OCI-LY1 (cell line): ENCODE data around the gene LSM14A.

Source experiments
- EZH2 ChIP-seq: fragments of 200-600 bp; sonication (generic), shearing (Covaris generic); IDR thresholded peaks from 2 replicates; pipeline ENCODE4 v1.8.0; 2017; ENCODE audit warnings: borderline replicate concordance, mixed run types, mild to moderate bottlenecking, antibody characterized with exemption, low read length, moderate library complexity, mixed read lengths
- TF ChIP-seq, protein P1 (sequence below): fragments of 200-600 bp; sonication (generic), shearing (Covaris generic); IDR thresholded peaks from 2 replicates; pipeline ENCODE4 v1.5.1; 2017; ENCODE audit warnings: mild to moderate bottlenecking, antibody characterized with exemption, low read length, moderate library complexity, mixed read lengths

DNA sequence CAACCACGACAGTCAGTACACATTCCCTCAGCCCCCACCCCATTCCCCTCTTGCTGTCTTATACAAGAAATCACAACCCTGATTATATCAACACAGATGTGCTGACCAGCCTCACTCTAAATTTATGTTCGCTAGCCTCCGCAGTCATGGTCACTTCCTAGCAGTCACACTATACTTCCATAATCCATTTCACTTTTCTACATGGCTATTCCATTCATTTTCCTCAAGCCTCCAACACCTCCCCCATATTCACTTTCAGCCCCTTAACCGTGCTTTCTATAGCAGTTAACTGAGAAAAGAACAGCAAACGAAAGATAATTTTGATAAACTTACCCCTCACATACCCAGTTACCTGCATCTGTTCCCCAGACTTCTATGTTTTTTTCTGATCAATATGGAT lies 8.4 kb downstream of the LSM14A start:
- TF ChIP-seq, protein P1, sequence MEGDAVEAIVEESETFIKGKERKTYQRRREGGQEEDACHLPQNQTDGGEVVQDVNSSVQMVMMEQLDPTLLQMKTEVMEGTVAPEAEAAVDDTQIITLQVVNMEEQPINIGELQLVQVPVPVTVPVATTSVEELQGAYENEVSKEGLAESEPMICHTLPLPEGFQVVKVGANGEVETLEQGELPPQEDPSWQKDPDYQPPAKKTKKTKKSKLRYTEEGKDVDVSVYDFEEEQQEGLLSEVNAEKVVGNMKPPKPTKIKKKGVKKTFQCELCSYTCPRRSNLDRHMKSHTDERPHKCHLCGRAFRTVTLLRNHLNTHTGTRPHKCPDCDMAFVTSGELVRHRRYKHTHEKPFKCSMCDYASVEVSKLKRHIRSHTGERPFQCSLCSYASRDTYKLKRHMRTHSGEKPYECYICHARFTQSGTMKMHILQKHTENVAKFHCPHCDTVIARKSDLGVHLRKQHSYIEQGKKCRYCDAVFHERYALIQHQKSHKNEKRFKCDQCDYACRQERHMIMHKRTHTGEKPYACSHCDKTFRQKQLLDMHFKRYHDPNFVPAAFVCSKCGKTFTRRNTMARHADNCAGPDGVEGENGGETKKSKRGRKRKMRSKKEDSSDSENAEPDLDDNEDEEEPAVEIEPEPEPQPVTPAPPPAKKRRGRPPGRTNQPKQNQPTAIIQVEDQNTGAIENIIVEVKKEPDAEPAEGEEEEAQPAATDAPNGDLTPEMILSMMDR = no peak
- no peak for TF ChIP-seq EZH2
